Hepatocyte (in vitro differentiated cells): ENCODE data around the gene TEX51. TPM values are rescaled to one million over a fixed set of nuclear protein-coding genes. Genes with fewer than 3 reads are reported as not detected.

Experiments
- DNase-seq: peaks from one replicate; pipeline ENCODE4 v3.0.0-alpha.2; 2016; ENCODE audit warnings: low spot score
- H2AFZ ChIP-seq: fragments of 200-600 bp; sonication (generic); 2 replicates; pipeline ENCODE4 v1.6.0; 2016; ENCODE audit warnings: antibody characterized with exemption, mild to moderate bottlenecking
- H3K27ac ChIP-seq: fragments of 200-600 bp; sonication (generic); 2 replicates; pipeline ENCODE4 v1.5.1; 2016; ENCODE audit warnings: mild to moderate bottlenecking
- H3K27me3 ChIP-seq: fragments of 200-600 bp; sonication (generic); 2 replicates; pipeline ENCODE4 v1.6.1; 2016
- H3K36me3 ChIP-seq: fragments of 200-600 bp; sonication (generic); replicated peaks from 2 replicates; pipeline ENCODE4 v1.5.1; 2016; ENCODE audit warnings: low read depth; ENCODE audit not compliant: insufficient read depth
- H3K4me1 ChIP-seq: fragments of 200-600 bp; sonication (generic); 2 replicates; pipeline ENCODE4 v1.5.1; 2016; ENCODE audit warnings: mild to moderate bottlenecking, moderate library complexity; ENCODE audit not compliant: insufficient read depth
- H3K4me2 ChIP-seq: fragments of 200-600 bp; sonication (generic); 2 replicates; pipeline ENCODE4 v1.6.0; 2016
- H3K4me3 ChIP-seq: fragments of 200-600 bp; sonication (generic); 2 replicates; pipeline ENCODE4 v1.5.1; 2016; ENCODE audit warnings: mild to moderate bottlenecking
- H3K79me2 ChIP-seq: fragments of 200-600 bp; sonication (generic); 2 replicates; pipeline ENCODE4 v1.6.0; 2017; ENCODE audit warnings: mild to moderate bottlenecking
- H3K9me2 ChIP-seq: fragments of 200-600 bp; sonication (generic); replicated peaks from 2 replicates; pipeline ENCODE4 v1.6.0; 2017; ENCODE audit warnings: mild to moderate bottlenecking; ENCODE audit not compliant: insufficient read depth
- H3K9me3 ChIP-seq: fragments of 200-600 bp; sonication (generic); 2 replicates; pipeline ENCODE4 v1.5.1; 2016; ENCODE audit warnings: low read depth, mild to moderate bottlenecking
- H4K20me1 ChIP-seq: fragments of 200-600 bp; sonication (generic); 2 replicates; pipeline ENCODE4 v1.6.0; 2016; ENCODE audit warnings: mild to moderate bottlenecking; ENCODE audit not compliant: insufficient read depth, poor library complexity, severe bottlenecking
- EZH2 ChIP-seq: fragments of 200-600 bp; sonication (generic); IDR thresholded peaks from 2 replicates; pipeline ENCODE4 v1.6.1; 2016; ENCODE audit warnings: antibody characterized with exemption, mild to moderate bottlenecking, borderline replicate concordance
- EZH2phosphoT487 ChIP-seq: fragments of 200-600 bp; sonication (generic); IDR thresholded peaks from one replicate; pipeline ENCODE4 v1.6.1; 2018; ENCODE audit warnings: antibody characterized with exemption, mild to moderate bottlenecking, low read depth, moderate library complexity; ENCODE audit not compliant: unreplicated experiment, severe bottlenecking
- WGBS: methylation state at CpG from one replicate; pipeline ENCODE4 v1.1.6; 2016; ENCODE audit warnings: low lambda C conversion rate; ENCODE audit errors: missing lambda C conversion rate; 5-methylcytosine and 5-hydroxymethylcytosine counted together
- polyA plus RNA-seq: library from polyadenylated mRNA; unstranded; fragments of >200 nt; fragmentation: Nextera tagmentation; extraction: Ambion mirVana; gene quantifications from 2 replicates; pipeline ENCODE4 v1.2.1, GENCODE V29; 2016
- total RNA-seq: library from RNA; depleted of rRNA; stranded (reverse); fragments of >200 nt; gene quantifications from 2 replicates; pipeline ENCODE4 v1.2.3, GENCODE V29; 2014
- TF ChIP-seq, protein P1 (sequence below): fragments of 200-600 bp; sonication (generic); IDR thresholded peaks from 2 replicates; pipeline ENCODE4 v1.5.1; 2016; ENCODE audit warnings: antibody characterized with exemption, mild to moderate bottlenecking; ENCODE audit not compliant: poor library complexity

Gene TEX51
- total and polyA plus RNA-seq, 2 experiments from 2014 or later = not detected

DNA sequence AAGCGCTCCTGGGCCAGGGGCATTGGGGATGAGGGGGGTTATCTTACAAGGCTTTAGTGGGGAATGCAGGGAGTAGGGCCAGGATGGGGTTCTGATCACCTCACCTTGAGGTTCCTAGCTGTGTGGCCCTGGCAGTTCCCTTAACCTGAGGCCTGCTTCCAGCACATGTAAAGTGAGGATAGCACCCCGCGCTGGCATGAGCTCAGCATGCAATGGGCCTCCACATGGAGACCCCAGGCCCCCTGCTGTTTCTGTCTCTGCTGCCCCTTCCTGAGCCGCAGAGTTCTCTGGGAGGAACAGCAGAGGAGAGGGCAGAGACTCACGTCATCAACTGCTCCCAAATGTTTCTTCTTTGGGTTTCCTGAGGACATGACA is 8.6 kb upstream of the TEX51 start:
- no peaks in the 10 kb centered on the region for H3K9me3 ChIP-seq
- no peaks in the 10 kb centered on the region for H3K27me3 ChIP-seq
- H3K4me3 ChIP-seq = no peak overlapping the region
- H4K20me1 ChIP-seq = no peaks in the 10 kb centered on the region
- peaks cover 6% of the 10 kb centered on the region for H3K4me1 ChIP-seq
- TF ChIP-seq EZH2phosphoT487 = no peak
- TF ChIP-seq, protein P1, sequence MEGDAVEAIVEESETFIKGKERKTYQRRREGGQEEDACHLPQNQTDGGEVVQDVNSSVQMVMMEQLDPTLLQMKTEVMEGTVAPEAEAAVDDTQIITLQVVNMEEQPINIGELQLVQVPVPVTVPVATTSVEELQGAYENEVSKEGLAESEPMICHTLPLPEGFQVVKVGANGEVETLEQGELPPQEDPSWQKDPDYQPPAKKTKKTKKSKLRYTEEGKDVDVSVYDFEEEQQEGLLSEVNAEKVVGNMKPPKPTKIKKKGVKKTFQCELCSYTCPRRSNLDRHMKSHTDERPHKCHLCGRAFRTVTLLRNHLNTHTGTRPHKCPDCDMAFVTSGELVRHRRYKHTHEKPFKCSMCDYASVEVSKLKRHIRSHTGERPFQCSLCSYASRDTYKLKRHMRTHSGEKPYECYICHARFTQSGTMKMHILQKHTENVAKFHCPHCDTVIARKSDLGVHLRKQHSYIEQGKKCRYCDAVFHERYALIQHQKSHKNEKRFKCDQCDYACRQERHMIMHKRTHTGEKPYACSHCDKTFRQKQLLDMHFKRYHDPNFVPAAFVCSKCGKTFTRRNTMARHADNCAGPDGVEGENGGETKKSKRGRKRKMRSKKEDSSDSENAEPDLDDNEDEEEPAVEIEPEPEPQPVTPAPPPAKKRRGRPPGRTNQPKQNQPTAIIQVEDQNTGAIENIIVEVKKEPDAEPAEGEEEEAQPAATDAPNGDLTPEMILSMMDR = no peak
- no peak for TF ChIP-seq EZH2
- no peak overlapping the region for H2AFZ ChIP-seq
- no peak overlapping the region for H3K27ac ChIP-seq
- no peaks in the 10 kb centered on the region for H3K79me2 ChIP-seq
- no peak overlapping the region for H3K4me2 ChIP-seq
- H3K9me2 ChIP-seq = no peaks in the 10 kb centered on the region
- H3K36me3 ChIP-seq = no peaks in the 10 kb centered on the region
- DNase-seq = no peak
- WGBS = 97% methylated on average over 5 of the region's 5 CpGs

DNA sequence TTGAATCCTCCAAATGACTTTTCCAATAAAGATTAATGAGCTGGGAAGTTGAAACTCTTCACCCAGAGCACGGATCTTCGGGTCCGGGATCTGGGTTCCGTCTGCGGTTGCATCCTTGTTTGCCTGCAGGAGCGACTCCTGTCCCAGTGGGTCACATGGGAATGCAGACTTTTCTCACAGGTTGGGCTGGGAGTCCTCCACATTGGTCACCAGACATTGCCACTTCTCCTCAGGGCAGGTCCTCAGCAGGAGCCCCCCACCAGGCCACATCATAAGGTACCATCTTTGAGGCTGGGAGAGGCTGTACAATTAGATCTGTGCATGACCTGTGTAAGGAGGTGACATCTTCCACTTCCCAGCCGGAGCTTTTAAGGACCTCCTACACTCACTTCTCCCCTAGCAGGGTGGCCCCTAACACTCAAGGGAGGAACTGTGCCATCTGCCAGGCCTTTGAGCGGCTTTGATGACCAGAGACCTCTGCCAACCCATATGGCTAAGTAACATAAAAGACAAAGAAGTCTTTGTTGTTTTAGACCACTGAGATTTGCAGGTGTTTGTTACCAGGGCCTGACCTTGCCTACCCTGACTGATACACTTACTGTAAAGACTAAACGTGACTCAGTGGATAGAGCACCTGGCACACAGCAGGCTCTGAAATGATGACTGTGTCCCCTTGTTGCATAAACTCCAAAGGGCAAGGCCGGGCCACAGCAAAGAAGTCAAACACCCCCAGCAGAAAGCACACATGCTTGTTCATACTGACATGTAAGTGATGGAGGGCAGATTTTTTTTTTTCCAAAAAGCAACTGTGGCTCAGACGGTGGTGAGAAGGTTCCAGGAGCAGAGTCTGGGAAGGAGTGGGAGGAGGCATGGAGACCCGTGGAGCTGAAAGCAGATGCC is 7.9 kb upstream of the TEX51 start:
- Histone ChIP-seq H3K27ac (no peak overlapping the region), H2AFZ (no peak overlapping the region), H3K4me1 (peaks cover 6% of the 10 kb centered on the region), H3K4me3 (no peak overlapping the region), H3K36me3 (no peaks in the 10 kb centered on the region), H3K9me2 (no peaks in the 10 kb centered on the region), H3K9me3 (no peaks in the 10 kb centered on the region), H3K4me2 (no peak overlapping the region), H4K20me1 (no peaks in the 10 kb centered on the region), H3K27me3 (no peaks in the 10 kb centered on the region), H3K79me2 (no peaks in the 10 kb centered on the region)
- TF ChIP-seq EZH2 = no peak
- TF ChIP-seq, protein P1 = no peak
- no peak for TF ChIP-seq EZH2phosphoT487
- no peak for DNase-seq
- 90% methylated on average over 12 of the region's 12 CpGs for WGBS

DNA sequence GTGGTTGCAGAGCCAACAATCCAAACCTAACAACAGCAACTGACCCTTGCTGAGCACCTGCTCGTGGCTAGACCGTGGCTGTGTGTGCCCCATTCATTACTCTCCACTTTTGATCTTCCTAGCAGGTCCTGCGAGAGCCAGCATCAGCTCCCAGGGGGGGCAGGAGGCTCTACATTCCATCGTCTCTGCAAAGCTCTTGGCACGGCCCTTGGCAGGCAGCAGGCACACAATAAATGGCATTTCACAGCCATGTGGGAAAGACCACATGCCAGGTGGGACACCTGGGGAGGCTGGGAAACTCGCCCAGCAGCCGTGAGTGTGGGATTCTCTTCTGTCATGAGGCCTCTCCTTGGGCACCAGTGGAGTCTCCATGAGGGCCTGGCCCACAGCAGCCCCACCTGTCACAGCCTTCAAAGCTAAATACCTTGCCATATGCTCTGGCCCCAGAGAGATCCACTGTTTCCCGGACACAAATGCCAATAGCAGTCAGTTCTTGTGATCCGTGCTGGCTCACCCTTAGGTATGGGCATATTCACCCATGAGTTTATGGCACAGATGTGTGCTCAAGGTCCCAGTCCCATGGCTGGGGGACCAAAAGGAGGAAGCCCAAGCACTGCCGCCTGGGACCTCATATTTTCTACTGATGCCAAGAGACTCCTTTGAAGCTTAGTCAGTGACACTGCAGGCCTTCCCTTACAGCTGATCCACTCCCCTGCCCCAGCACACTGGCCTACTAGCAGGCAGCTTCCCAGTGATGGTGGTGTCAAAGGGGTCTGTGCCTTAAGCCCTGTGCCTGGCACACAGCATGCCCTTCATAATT is 6.8 kb upstream of the TEX51 start:
- no peaks in the 10 kb centered on the region for H3K4me1 ChIP-seq
- TF ChIP-seq, protein P1 = no peak
- TF ChIP-seq EZH2 (no peak), EZH2phosphoT487 (no peak)
- no peak overlapping the region for H3K4me2 ChIP-seq
- no peaks in the 10 kb centered on the region for H3K36me3 ChIP-seq
- no peak overlapping the region for H3K27ac ChIP-seq
- no peaks in the 10 kb centered on the region for H3K9me3 ChIP-seq
- 86% methylated on average over 10 of the region's 10 CpGs for WGBS
- H2AFZ ChIP-seq = no peak overlapping the region
- H3K79me2 ChIP-seq = no peaks in the 10 kb centered on the region
- H3K4me3 ChIP-seq = no peak overlapping the region
- no peaks in the 10 kb centered on the region for H4K20me1 ChIP-seq
- no peaks in the 10 kb centered on the region for H3K27me3 ChIP-seq
- DNase-seq = no peak
- H3K9me2 ChIP-seq = no peaks in the 10 kb centered on the region
